Tibial nerve (tissue), 4 donors: ENCODE measurements around the gene MBD5. TPM values are rescaled to one million over a fixed set of nuclear protein-coding genes. Genes with fewer than 3 reads are reported as not detected.

Experiments used
- DNase-seq, 2 donors: peaks; one replicate each; pipeline ENCODE4 v3.0.0-alpha.2; 2019; ENCODE audit warnings: low spot score in 2 of 2
- H3K27ac ChIP-seq, 4 donors: fragments of 200-600 bp; sonication (generic) in 3 of 4; one replicate each; pipeline ENCODE4 v1.5.1; 2017 to 2019; ENCODE audit warnings: mild to moderate bottlenecking in 1 of 4
- H3K27me3 ChIP-seq, 2 donors: fragments of 200-600 bp; sonication (generic) in 1 of 2; one replicate each; pipeline versions ENCODE4 v1.5.1 to v1.6.0; 2017 to 2019
- H3K36me3 ChIP-seq, 3 donors: fragments of 200-600 bp; sonication (generic); one replicate each; pipeline ENCODE4 v1.5.1; 2018 to 2019
- H3K4me1 ChIP-seq, 4 donors: fragments of 200-600 bp; sonication (generic) in 3 of 4; one replicate each; pipeline ENCODE4 v1.5.1; 2017 to 2019
- H3K4me3 ChIP-seq, 4 donors: fragments of 200-600 bp; sonication (generic) in 3 of 4; one replicate each; pipeline ENCODE4 v1.5.1; 2017 to 2019; ENCODE audit warnings: mild to moderate bottlenecking in 1 of 4, moderate library complexity in 1 of 4
- H3K9me3 ChIP-seq, 4 donors: fragments of 200-600 bp; sonication (generic) in 3 of 4; one replicate each; pipeline ENCODE4 v1.5.1; 2017 to 2019
- EP300 ChIP-seq, 2 donors: sonication (generic); formaldehyde crosslinking; IDR thresholded peaks; one replicate each; pipeline ENCODE4 v1.6.1; 2017; ENCODE audit warnings: antibody characterized with exemption in 2 of 2, mild to moderate bottlenecking in 1 of 2
- POLR2A ChIP-seq, 2 donors: fragments of 450-650 bp; IDR thresholded peaks; one replicate each; pipeline ENCODE4 v1.6.1; 2017; ENCODE audit warnings: antibody characterized with exemption in 2 of 2, mild to moderate bottlenecking in 2 of 2, moderate library complexity in 2 of 2
- WGBS, 2 donors: methylation state at CpG; one replicate each; pipeline ENCODE4 v1.1.5; 2018; 5-methylcytosine and 5-hydroxymethylcytosine counted together
- total RNA-seq, 4 donors: library from RNA; depleted of rRNA; stranded (reverse); fragments of >200 nt; gene quantifications; one replicate each; pipeline ENCODE4 v1.1.0, GENCODE V29; 2016
- TF ChIP-seq, protein P1 (sequence below), 5 experiments: fragments of 200-600 bp in 3 of 5; fragments of 450-650 bp in 2 of 5; sonication (generic) in 3 of 5; IDR thresholded peaks; one replicate each; pipeline ENCODE4 v1.5.1; 2016 to 2019; ENCODE audit warnings: antibody characterized with exemption in 5 of 5, mild to moderate bottlenecking in 3 of 5, moderate library complexity in 2 of 5

Gene MBD5
- total RNA-seq, 4 donors from 2014 or later, result 28.5 to 46.5 (median 40.9) TPM

GRCh38 chr2:148292431-148292830 lies 271.5 kb downstream of the MBD5 start:
- 90 to 96% methylated on average over 2 of the region's 2 CpGs for WGBS, 2 donors
- Histone ChIP-seq H3K4me1 (no peaks in the 10 kb centered on the region), H3K27me3 (no peaks in the 10 kb centered on the region), H3K9me3 (no peaks in the 10 kb centered on the region), H3K27ac (no peak overlapping the region), H3K4me3 (no peak overlapping the region), H3K36me3 (no peaks in the 10 kb centered on the region)
- no peak for DNase-seq
- TF ChIP-seq EP300 (IDR thresholded peaks at IDR 0.05) (no peak), POLR2A (IDR thresholded peaks at IDR 0.05) (no peak)
- TF ChIP-seq, protein P1, sequence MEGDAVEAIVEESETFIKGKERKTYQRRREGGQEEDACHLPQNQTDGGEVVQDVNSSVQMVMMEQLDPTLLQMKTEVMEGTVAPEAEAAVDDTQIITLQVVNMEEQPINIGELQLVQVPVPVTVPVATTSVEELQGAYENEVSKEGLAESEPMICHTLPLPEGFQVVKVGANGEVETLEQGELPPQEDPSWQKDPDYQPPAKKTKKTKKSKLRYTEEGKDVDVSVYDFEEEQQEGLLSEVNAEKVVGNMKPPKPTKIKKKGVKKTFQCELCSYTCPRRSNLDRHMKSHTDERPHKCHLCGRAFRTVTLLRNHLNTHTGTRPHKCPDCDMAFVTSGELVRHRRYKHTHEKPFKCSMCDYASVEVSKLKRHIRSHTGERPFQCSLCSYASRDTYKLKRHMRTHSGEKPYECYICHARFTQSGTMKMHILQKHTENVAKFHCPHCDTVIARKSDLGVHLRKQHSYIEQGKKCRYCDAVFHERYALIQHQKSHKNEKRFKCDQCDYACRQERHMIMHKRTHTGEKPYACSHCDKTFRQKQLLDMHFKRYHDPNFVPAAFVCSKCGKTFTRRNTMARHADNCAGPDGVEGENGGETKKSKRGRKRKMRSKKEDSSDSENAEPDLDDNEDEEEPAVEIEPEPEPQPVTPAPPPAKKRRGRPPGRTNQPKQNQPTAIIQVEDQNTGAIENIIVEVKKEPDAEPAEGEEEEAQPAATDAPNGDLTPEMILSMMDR (IDR thresholded peaks at IDR 0.05), result no peak

GRCh38 chr2:148298196-148298595 lies 277.3 kb downstream of the MBD5 start:
- no peak overlapping the region for H3K4me3 ChIP-seq
- no peaks in the 10 kb centered on the region for H3K36me3 ChIP-seq
- no peaks in the 10 kb centered on the region for H3K4me1 ChIP-seq
- H3K9me3 ChIP-seq, result no peaks in the 10 kb centered on the region
- no peak overlapping the region for H3K27ac ChIP-seq
- H3K27me3 ChIP-seq, result no peaks in the 10 kb centered on the region
- TF ChIP-seq POLR2A (IDR thresholded peaks at IDR 0.05) (no peak), EP300 (IDR thresholded peaks at IDR 0.05) (no peak)
- TF ChIP-seq, protein P1 (IDR thresholded peaks at IDR 0.05), result no peak
- no peak for DNase-seq

DNA sequence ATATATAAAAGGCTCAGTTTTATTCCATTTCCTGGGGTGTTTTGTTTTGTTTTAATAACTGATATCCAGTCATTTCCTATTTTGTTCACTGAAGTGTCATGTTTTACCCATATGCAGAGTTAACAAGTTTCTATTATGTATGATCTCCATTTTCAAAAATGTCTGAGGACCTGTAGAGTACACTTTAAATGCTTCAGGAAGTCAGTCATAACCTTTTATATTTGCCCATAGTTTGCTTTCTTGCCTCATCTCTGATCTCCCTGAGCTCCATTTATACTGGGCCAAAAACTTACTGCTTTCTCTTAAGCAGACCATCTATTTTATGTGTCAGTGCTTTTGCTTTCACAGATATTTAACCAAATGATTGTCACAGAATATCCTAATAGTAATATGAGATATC lies 278.7 kb downstream of the MBD5 start:
- Histone ChIP-seq H3K4me3 (no peak overlapping the region), H3K9me3 (no peaks in the 10 kb centered on the region), H3K27me3 (no peaks in the 10 kb centered on the region), H3K36me3 (no peaks in the 10 kb centered on the region), H3K27ac (no peak overlapping the region), H3K4me1 (no peaks in the 10 kb centered on the region)
- no peak for TF ChIP-seq EP300 (IDR thresholded peaks at IDR 0.05)
- TF ChIP-seq, protein P1 (IDR thresholded peaks at IDR 0.05), result no peak
- DNase-seq, result no peak

DNA sequence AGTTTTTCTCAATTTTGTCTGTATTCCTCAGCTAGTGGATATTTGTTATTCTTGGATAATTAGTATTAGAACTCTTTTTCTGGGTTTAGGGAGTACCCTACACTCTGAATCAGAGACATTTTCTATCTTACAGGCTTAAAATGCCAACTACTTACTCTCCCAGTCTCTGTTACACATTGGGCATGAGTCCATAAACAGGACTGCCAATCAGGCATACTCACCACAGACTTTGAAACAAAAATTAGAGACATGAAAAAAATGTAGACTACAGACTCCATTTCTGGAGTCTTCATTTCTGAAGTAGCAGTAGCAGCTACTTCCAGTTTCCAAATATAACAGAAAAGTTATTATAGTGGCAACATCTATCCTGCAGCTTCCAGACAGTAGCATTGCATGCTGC lies 279.7 kb downstream of the MBD5 start:
- DNase-seq, result no peak
- no peak overlapping the region for H3K4me3 ChIP-seq
- H3K36me3 ChIP-seq, result no peaks in the 10 kb centered on the region
- TF ChIP-seq POLR2A (IDR thresholded peaks at IDR 0.05) (no peak), EP300 (IDR thresholded peaks at IDR 0.05) (no peak)
- TF ChIP-seq, protein P1 (IDR thresholded peaks at IDR 0.05), result no peak
- no peaks in the 10 kb centered on the region for H3K9me3 ChIP-seq
- H3K27me3 ChIP-seq, result no peaks in the 10 kb centered on the region
- no peak overlapping the region for H3K27ac ChIP-seq
- H3K4me1 ChIP-seq, result no peaks in the 10 kb centered on the region

DNA sequence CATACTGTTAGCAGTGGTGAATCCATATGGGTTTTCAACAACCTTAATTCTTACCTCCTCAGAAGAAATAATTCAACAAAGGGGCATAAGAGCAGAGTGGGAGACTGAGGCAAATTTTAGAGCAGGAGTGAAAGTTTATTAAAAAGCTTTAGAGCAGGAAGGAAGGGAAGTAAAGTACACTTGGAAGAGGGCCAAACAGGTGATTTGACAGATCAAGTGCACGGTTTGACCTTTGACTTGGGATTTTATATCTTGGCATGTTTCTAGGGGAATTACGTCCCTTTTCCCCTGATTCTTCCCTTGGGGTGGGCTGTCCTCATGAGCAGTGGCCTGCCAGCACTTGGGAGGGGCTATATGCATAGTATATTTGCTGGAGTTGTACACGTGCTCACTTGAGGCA lies 280.5 kb downstream of the MBD5 start:
- TF ChIP-seq, protein P1 (IDR thresholded peaks at IDR 0.05), result no peak
- no peak for TF ChIP-seq POLR2A (IDR thresholded peaks at IDR 0.05)
- no peak for TF ChIP-seq EP300 (IDR thresholded peaks at IDR 0.05)
- WGBS, 2 donors, result 62 to 75% methylated on average over 3 of the region's 3 CpGs
- H3K27me3 ChIP-seq, result no peaks in the 10 kb centered on the region

More for the DNA sequence above, 280.5 kb downstream of the MBD5 start:
- Histone ChIP-seq H3K9me3 (no peaks in the 10 kb centered on the region), H3K27ac (no peak overlapping the region), H3K4me1 (no peaks in the 10 kb centered on the region), H3K4me3 (no peak overlapping the region), H3K36me3 (no peaks in the 10 kb centered on the region)
- no peak for DNase-seq
